GM23338 (cell line): ENCODE results near the gene ABAT. TPM values are rescaled to one million over a fixed set of nuclear protein-coding genes. Genes with fewer than 3 reads are reported as not detected.

Source experiments
- ATAC-seq: fragments of 200-7000 bp; cut with Tn5 transposase; 3 replicates; pipeline ENCODE4 v1.9.1; 2020
- DNase-seq: peaks from one replicate; pipeline ENCODE4 v3.0.0-alpha.2; 2015; ENCODE audit warnings: low spot score
- H2AFZ ChIP-seq: fragments of 200-600 bp; sonication (generic); 2 replicates; pipeline ENCODE4 v1.8.0; 2016; ENCODE audit warnings: antibody characterized with exemption, mild to moderate bottlenecking, moderate library complexity
- H3F3A ChIP-seq: fragments of 200-600 bp; sonication (generic); replicated peaks from 2 replicates; pipeline ENCODE4 v1.8.0; 2017; ENCODE audit warnings: antibody characterized with exemption, mixed run types, low read depth
- H3K27ac ChIP-seq: fragments of 200-600 bp; sonication (generic); 2 replicates; pipeline ENCODE4 v1.6.1; 2016; ENCODE audit warnings: low read depth
- H3K27me3 ChIP-seq: fragments of 200-600 bp; sonication (generic); 2 replicates; pipeline ENCODE4 v1.8.0; 2016; ENCODE audit warnings: mild to moderate bottlenecking, mixed run types, moderate library complexity; ENCODE audit not compliant: insufficient read depth
- H3K36me3 ChIP-seq: fragments of 200-600 bp; sonication (generic); 2 replicates; pipeline ENCODE4 v1.8.0; 2016; ENCODE audit warnings: mild to moderate bottlenecking; ENCODE audit not compliant: insufficient read depth
- H3K4me1 ChIP-seq: fragments of 200-600 bp; sonication (generic); 2 replicates; pipeline ENCODE4 v1.8.0; 2016; ENCODE audit warnings: mild to moderate bottlenecking, moderate library complexity; ENCODE audit not compliant: insufficient read depth
- H3K4me2 ChIP-seq: fragments of 200-600 bp; sonication (generic); 2 replicates; pipeline ENCODE4 v1.7.1; 2017; ENCODE audit warnings: mixed run types
- H3K4me3 ChIP-seq: fragments of 200-600 bp; sonication (generic); 2 replicates; pipeline ENCODE4 v1.6.1; 2016; ENCODE audit warnings: mixed run types
- H3K79me2 ChIP-seq: fragments of 200-600 bp; sonication (generic); replicated peaks from 2 replicates; pipeline ENCODE4 v1.8.0; 2017; ENCODE audit warnings: mild to moderate bottlenecking; ENCODE audit not compliant: insufficient read depth
- H3K9me2 ChIP-seq: fragments of 200-600 bp; sonication (generic); 2 replicates; pipeline ENCODE4 v1.8.0; 2017; ENCODE audit not compliant: insufficient read depth
- H4K20me1 ChIP-seq: fragments of 200-600 bp; sonication (generic); replicated peaks from 2 replicates; pipeline ENCODE4 v1.8.0; 2017; ENCODE audit warnings: mild to moderate bottlenecking; ENCODE audit not compliant: insufficient read depth
- H3K27ac Mint-ChIP-seq: 2 replicates; pipeline ENCODE4 v1.8.0; 2020; ENCODE audit warnings: inconsistent platforms, mild to moderate bottlenecking, moderate library complexity, mixed read lengths
- H3K27me3 Mint-ChIP-seq: 3 replicates; pipeline ENCODE4 v1.8.0; 2022; ENCODE audit warnings: low read depth, mild to moderate bottlenecking, moderate library complexity, mixed read lengths, inconsistent platforms; ENCODE audit not compliant: insufficient read depth, poor library complexity
- H3K36me3 Mint-ChIP-seq: 3 replicates; pipeline ENCODE4 v1.8.0; 2021; ENCODE audit warnings: low read depth, mild to moderate bottlenecking, inconsistent platforms, moderate library complexity, mixed read lengths
- H3K4me1 Mint-ChIP-seq: 3 replicates; pipeline ENCODE4 v1.8.0; 2020; ENCODE audit warnings: mild to moderate bottlenecking, inconsistent platforms, mixed read lengths
- H3K4me3 Mint-ChIP-seq: 3 replicates; pipeline ENCODE4 v1.8.0; 2021; ENCODE audit warnings: moderate library complexity, mild to moderate bottlenecking, inconsistent platforms, mixed read lengths
- H3K9me3 Mint-ChIP-seq: 3 replicates; pipeline ENCODE4 v1.8.0; 2020; ENCODE audit warnings: moderate library complexity, mild to moderate bottlenecking, inconsistent platforms, mixed read lengths
- CREB1 ChIP-seq: fragments of 250-450 bp; sonication (Bioruptor Pico); IDR thresholded peaks from 2 replicates; pipeline ENCODE4 v1.5.0; 2020; ENCODE audit warnings: low read depth, mild to moderate bottlenecking, moderate library complexity
- CTCF ChIP-seq, 2 experiments: fragments of 200-600 bp in 1 of 2; sonication (generic) in 1 of 2; conservative IDR thresholded peaks; 2 replicates each; pipeline versions ENCODE4 v1.5.1 to v1.6.1; 2016 to 2017; ENCODE audit warnings: antibody characterized with exemption in 2 of 2, low read depth in 2 of 2, mild to moderate bottlenecking in 2 of 2, moderate library complexity in 1 of 2
- ETS1 ChIP-seq: IDR thresholded peaks from 2 replicates; pipeline ENCODE4 v1.6.1; 2016; ENCODE audit warnings: antibody characterized with exemption
- EZH2 ChIP-seq: fragments of 200-600 bp; sonication (generic); IDR thresholded peaks from one replicate; pipeline ENCODE4 v1.8.0; 2017; ENCODE audit warnings: antibody characterized with exemption, mild to moderate bottlenecking, low read depth; ENCODE audit not compliant: unreplicated experiment
- EZH2phosphoT487 ChIP-seq: fragments of 200-600 bp; sonication (generic); IDR thresholded peaks from one replicate; pipeline ENCODE4 v1.8.1; 2018; ENCODE audit warnings: antibody characterized with exemption; ENCODE audit not compliant: unreplicated experiment
- JUNB ChIP-seq: IDR thresholded peaks from one replicate; pipeline ENCODE4 v1.6.1; 2016; ENCODE audit warnings: antibody characterized with exemption; ENCODE audit not compliant: unreplicated experiment
- NANOG ChIP-seq: IDR thresholded peaks from 2 replicates; pipeline ENCODE4 v1.6.1; 2016; ENCODE audit warnings: antibody characterized with exemption, borderline replicate concordance
- POLR2AphosphoS5 ChIP-seq: IDR thresholded peaks from 2 replicates; pipeline ENCODE4 v1.6.1; 2016; ENCODE audit warnings: antibody characterized with exemption, low read depth
- REST ChIP-seq: IDR thresholded peaks from one replicate; pipeline ENCODE4 v1.6.1; 2018; ENCODE audit warnings: antibody characterized with exemption; ENCODE audit not compliant: unreplicated experiment
- STAT1 ChIP-seq: IDR thresholded peaks from one replicate; pipeline ENCODE4 v1.6.1; 2016; ENCODE audit warnings: antibody characterized with exemption; ENCODE audit not compliant: unreplicated experiment
- ZNF114 ChIP-seq: fragments of 250-450 bp; sonication (Bioruptor Pico); IDR thresholded peaks from 2 replicates; pipeline ENCODE4 v1.5.0; 2020; ENCODE audit warnings: mild to moderate bottlenecking, moderate library complexity
- ZNF331 ChIP-seq: fragments of 250-450 bp; sonication (Bioruptor Pico); IDR thresholded peaks from 2 replicates; pipeline ENCODE4 v1.5.0; 2020; ENCODE audit warnings: low read depth, mild to moderate bottlenecking, moderate library complexity
- ZNF462 ChIP-seq: fragments of 250-450 bp; sonication (Bioruptor Pico); IDR thresholded peaks from 2 replicates; pipeline ENCODE4 v1.5.0; 2020; ENCODE audit warnings: mild to moderate bottlenecking, moderate library complexity
- polyA plus RNA-seq: library from polyadenylated mRNA; unstranded; fragments of >200 nt; fragmentation: Nextera tagmentation; extraction: Ambion mirVana; gene quantifications from 2 replicates; pipeline ENCODE4 v1.2.1, GENCODE V29; 2016
- total RNA-seq: library from RNA; depleted of rRNA; stranded (reverse); fragments of >200 nt; shearing (Covaris generic); gene quantifications from 2 replicates; pipeline ENCODE4 v1.2.3, GENCODE V29; 2014

ABAT gene
- total and polyA plus RNA-seq, 2 experiments from 2014 or later = 4.4 to 8.8 TPM

GRCh38 chr16:8795091-8795490 lies 120.7 kb downstream of the ABAT start:
- H3K4me1 Mint-ChIP-seq = peaks cover 12% of the 10 kb centered on the region
- no peak overlapping the region for H3K27ac Mint-ChIP-seq
- Histone ChIP-seq H3F3A (0 out of 2 replicates have a peak, but pooled peaks cover 5% of the 10 kb centered on the region), H3K79me2 (peaks cover 39% of the 10 kb centered on the region), H3K27ac (no peak overlapping the region), H3K9me2 (no peaks in the 10 kb centered on the region), H4K20me1 (peaks cover 16% of the 10 kb centered on the region), H3K4me1 (peaks cover 16% of the 10 kb centered on the region), H3K4me3 (no peak overlapping the region), H2AFZ (no peak overlapping the region), H3K4me2 (no peak overlapping the region), H3K27me3 (no peaks in the 10 kb centered on the region), H3K36me3 (no peaks in the 10 kb centered on the region; the same call in 1 of the 2 replicates)
- TF ChIP-seq REST = no peak
- no peak for TF ChIP-seq EZH2phosphoT487
- TF ChIP-seq ZNF462 (CRISPR knock-in tag) = no peak
- no peak for TF ChIP-seq CREB1 (CRISPR knock-in tag)
- TF ChIP-seq CTCF (conservative IDR thresholded peaks at IDR 0.05; ENCODE audit: low read depth in 2 of 2) = no peak
- TF ChIP-seq STAT1 = no peak
- TF ChIP-seq ZNF331 (CRISPR knock-in tag) = no peak
- no peak for TF ChIP-seq JUNB
- no peak for TF ChIP-seq ETS1
- no peak for TF ChIP-seq ZNF114 (CRISPR knock-in tag)
- no peak for TF ChIP-seq EZH2
- TF ChIP-seq POLR2AphosphoS5 = no peak
- TF ChIP-seq NANOG = no peak
- H3K27me3 Mint-ChIP-seq = peaks cover 5% of the 10 kb centered on the region
- peaks cover 21% of the 10 kb centered on the region for H3K36me3 Mint-ChIP-seq
- no peaks in the 10 kb centered on the region for H3K9me3 Mint-ChIP-seq
- no peak for DNase-seq
- no peak overlapping the region for H3K4me3 Mint-ChIP-seq
- ATAC-seq = no peak
